PFSK-1 (cell line): ENCODE measurements around the gene IMPG1.

Experiments
- FOXP2 ChIP-seq: optimal IDR thresholded peaks from 2 replicates; pipeline ENCODE3; 2011; ENCODE audit warnings: borderline replicate concordance, control low read depth, inconsistent platforms; ENCODE audit not compliant: insufficient read depth; ENCODE audit errors: extremely low read length, extremely low read depth
- POLR2AphosphoS5 ChIP-seq: IDR thresholded peaks from 2 replicates; pipeline ENCODE4 v1.6.1; 2012; ENCODE audit warnings: low read depth, mild to moderate bottlenecking, control low read depth, low read length, moderate library complexity
- REST ChIP-seq, 2 experiments: IDR thresholded peaks; 2 replicates each; pipeline versions ENCODE4 v1.6.1 to v1.8.0; 2011 to 2012; ENCODE audit warnings: low read depth in 2 of 2, low read length in 2 of 2, control low read depth in 1 of 2, inconsistent platforms in 1 of 2, mild to moderate bottlenecking in 1 of 2, moderate library complexity in 1 of 2; ENCODE audit not compliant: insufficient read depth in 1 of 2
- SIN3A ChIP-seq: IDR thresholded peaks from 2 replicates; pipeline ENCODE4 v1.6.1; 2012; ENCODE audit warnings: mild to moderate bottlenecking, low read length, moderate library complexity, borderline replicate concordance; ENCODE audit not compliant: insufficient read depth
- TAF1 ChIP-seq: IDR thresholded peaks from 2 replicates; pipeline ENCODE4 v1.6.1; 2012; ENCODE audit warnings: low read length, control low read depth, borderline replicate concordance; ENCODE audit not compliant: insufficient read depth

Gene IMPG1

GRCh38 chr6:75932067-75932466 is 140.4 kb downstream of the IMPG1 start:
- TF ChIP-seq SIN3A, result no peak
- TF ChIP-seq POLR2AphosphoS5, result no peak
- no peak for TF ChIP-seq TAF1
- no peak for TF ChIP-seq FOXP2
- TF ChIP-seq REST (IDR thresholded peaks at IDR 0.05; ENCODE audit: insufficient read depth in 1 of 2, low read depth in 2 of 2, low read length in 2 of 2), result no peak

GRCh38 chr6:75931011-75931680 is 141.3 kb downstream of the IMPG1 start:
- TF ChIP-seq SIN3A (no peak), FOXP2 (no peak), POLR2AphosphoS5 (no peak), TAF1 (no peak), REST (IDR thresholded peaks at IDR 0.05; ENCODE audit: insufficient read depth in 1 of 2, low read depth in 2 of 2, low read length in 2 of 2) (no peak)

- no peak for TF ChIP-seq FOXP2
- no peak for TF ChIP-seq REST (IDR thresholded peaks at IDR 0.05; ENCODE audit: insufficient read depth in 1 of 2, low read depth in 2 of 2, low read length in 2 of 2)
- no peak for TF ChIP-seq SIN3A
- TF ChIP-seq POLR2AphosphoS5, result no peak
- TF ChIP-seq TAF1, result no peak
Observed at GRCh38 chr6:75926293-75927168, 145.9 kb downstream of the IMPG1 start.

- no peak for TF ChIP-seq POLR2AphosphoS5
- TF ChIP-seq REST (IDR thresholded peaks at IDR 0.05; ENCODE audit: insufficient read depth in 1 of 2, low read depth in 2 of 2, low read length in 2 of 2), result no peak
- TF ChIP-seq TAF1, result no peak
- TF ChIP-seq SIN3A, result no peak
- TF ChIP-seq FOXP2, result no peak
Observed at GRCh38 chr6:75922226-75922625, 150.2 kb downstream of the IMPG1 start.
